GM12878 (cell line): ENCODE data around the gene SUPT6H. TPM values are rescaled to one million over a fixed set of nuclear protein-coding genes. Genes with fewer than 3 reads are reported as not detected.

ENCODE experiments used
- ATAC-seq: fragments of 200-7000 bp; cut with Tn5 transposase; 3 replicates; pipeline ENCODE4 v1.9.1; 2020; ENCODE audit warnings: mild to moderate bottlenecking, moderate library complexity
- BruUV-seq: library from RNA; stranded (reverse); fragments of 400-500 nt; replicated peaks from 2 replicates; lab custom pipeline; 2021; lab: Mats Ljungman, UMichigan
- CTCF ChIA-PET: fragments of 300-600 bp; sonication (Branson Sonifier 250); formaldehyde crosslinking; extraction: SDS; loops from one replicate; lab custom pipeline; 2021; ENCODE audit warnings: inconsistent platforms; lab: Yijun Ruan, JAX
- POLR2A ChIA-PET: fragments of 350-600 bp; formaldehyde crosslinking; extraction: SDS; loops from one replicate; lab custom pipeline; 2021; ENCODE audit warnings: inconsistent platforms; lab: Charles Lee
- RAD21 ChIA-PET: fragments of 300-600 bp; sonication (Branson Sonifier 250); formaldehyde crosslinking; loops from one replicate; lab custom pipeline; 2023; ENCODE audit warnings: antibody characterized with exemption; ENCODE audit not compliant: unreplicated experiment; lab: Charles Lee
- SMC1A ChIA-PET: fragments of 300-600 bp; sonication (Branson Sonifier 250); formaldehyde crosslinking; loops from one replicate; lab custom pipeline; 2023; ENCODE audit not compliant: unreplicated experiment, uncharacterized antibody; lab: Charles Lee
- DNase-seq: peaks from one replicate; pipeline ENCODE4 v3.0.0-alpha.2; 2011; ENCODE audit warnings: low read depth, low spot score
- FAIRE-seq: peaks from 3 replicates; lab custom pipeline; 2011; peaks lifted over from hg19 to GRCh38; lab: Jason Lieb, UNC
- H2AFZ ChIP-seq: 2 replicates; pipeline ENCODE4 v1.6.0; 2011; ENCODE audit warnings: low read depth, low read length, control low read depth; ENCODE audit not compliant: control insufficient read depth
- H3K27ac ChIP-seq: 2 replicates; pipeline ENCODE4 v1.5.1; 2011; ENCODE audit warnings: control low read depth; ENCODE audit not compliant: control insufficient read depth, insufficient read depth
- H3K27me3 ChIP-seq, 2 experiments: replicated peaks in 1 of 2; 2 replicates each; pipeline versions ENCODE4 v1.6.0 to v1.6.1; 2011; ENCODE audit warnings: low read length in 1 of 2; ENCODE audit not compliant: control insufficient read depth in 2 of 2, insufficient read depth in 2 of 2
- H3K36me3 ChIP-seq, 2 experiments: 2 replicates each; pipeline ENCODE4 v1.5.1; 2011; ENCODE audit warnings: low read length in 1 of 2; ENCODE audit not compliant: control insufficient read depth in 2 of 2, insufficient read depth in 2 of 2
- H3K4me1 ChIP-seq: 2 replicates; pipeline ENCODE4 v1.6.1; 2011; ENCODE audit warnings: mild to moderate bottlenecking, low read length, moderate library complexity, mixed read lengths; ENCODE audit not compliant: control insufficient read depth, insufficient read depth
- H3K4me2 ChIP-seq: 2 replicates; pipeline ENCODE4 v1.6.0; 2011; ENCODE audit warnings: control low read depth; ENCODE audit not compliant: control insufficient read depth, insufficient read depth
- H3K4me3 ChIP-seq: fragments of 200-600 bp; sonication (generic); 2 replicates; pipeline ENCODE4 v1.5.1; 2016
- H3K79me2 ChIP-seq: 2 replicates; pipeline ENCODE4 v1.6.0; 2011; ENCODE audit warnings: low read length; ENCODE audit not compliant: control insufficient read depth, insufficient read depth
- H3K9ac ChIP-seq: 2 replicates; pipeline ENCODE4 v1.8.0; 2011; ENCODE audit warnings: low read length, control low read depth, mixed read lengths; ENCODE audit not compliant: control insufficient read depth, insufficient read depth
- H3K9me3 ChIP-seq: replicated peaks from 3 replicates; pipeline ENCODE4 v1.5.1; 2011; ENCODE audit warnings: mild to moderate bottlenecking, low read length; ENCODE audit not compliant: control insufficient read depth, insufficient read depth
- H4K20me1 ChIP-seq: 2 replicates; pipeline ENCODE4 v1.6.0; 2011; ENCODE audit not compliant: control insufficient read depth, insufficient read depth
- CEBPZ ChIP-seq: fragments of 150-350 bp; IDR thresholded peaks from 2 replicates; pipeline ENCODE4 v1.6.1; 2016; ENCODE audit warnings: low read depth, low read length
- ELK1 ChIP-seq: IDR thresholded peaks from 2 replicates; pipeline ENCODE4 v1.6.1; 2012; ENCODE audit warnings: low read depth, low read length, improper control_type of control experiment
- HSF1 ChIP-seq: fragments of 150-350 bp; IDR thresholded peaks from 2 replicates; pipeline ENCODE4 v1.6.1; 2014; ENCODE audit warnings: mild to moderate bottlenecking, low read depth, low read length
- STAT3 ChIP-seq: IDR thresholded peaks from 2 replicates; pipeline ENCODE4 v1.6.1; 2011; ENCODE audit warnings: low read depth, low read length, improper control_type of control experiment
- WGBS: methylation state at CpG from one replicate; pipeline ENCODE4 v1.1.6; 2016; ENCODE audit warnings: low lambda C conversion rate; ENCODE audit not compliant: insufficient replicate concordance, insufficient coverage; ENCODE audit errors: missing lambda C conversion rate; 5-methylcytosine and 5-hydroxymethylcytosine counted together
- in situ Hi-C: fragments of 300-500 bp; cut with MboI; formaldehyde crosslinking; loops from 9 replicates; pipeline ENCODE4 v1.14.3; 2018; ENCODE audit warnings: mixed read lengths
- intact Hi-C: fragments of 100-400 bp; cut with micrococcal nuclease; formaldehyde crosslinking; loops from one replicate; pipeline ENCODE4 v1.14.2; 2022; ENCODE audit not compliant: unreplicated experiment
- polyA plus RNA-seq, 11 experiments: library from polyadenylated mRNA; depleted of rRNA in 4 of 11; unstranded in 6 of 11; stranded (reverse) in 5 of 11; fragments of >200 nt; fragmentation: Nextera tagmentation in 4 of 11; fragmentation: Illumina TruSeq in 1 of 11; extraction: Ambion mirVana in 4 of 11; extraction: Trizol in 1 of 11; gene quantifications; 1 replicate in 1 of 11; 2 replicates in 10 of 11; pipeline versions ENCODE4 v1.2.1 to v1.2.3, GENCODE V29; 2011 to 2016; ENCODE audit warnings: inconsistent platforms in 2 of 11, missing spikeins in 2 of 11, low read depth in 1 of 11
- total RNA-seq, 4 experiments: library from RNA; depleted of rRNA in 3 of 4; stranded (reverse); fragments of >200 nt in 3 of 4; fragmentation: Illumina TruSeq in 1 of 4; extraction: Trizol in 1 of 4; gene quantifications; 2 replicates each; pipeline versions ENCODE4 v1.2.1 to v1.2.3, GENCODE V29; 2013 to 2021

Gene SUPT6H
- total and polyA plus RNA-seq, 10 of the 15 experiments (the other 5 are each of a cell fraction or from before 2014, with no cell fraction given), result 1.7 to 58.8 (median 37.7) TPM

- TF ChIP-seq CEBPZ (no peak), ELK1 (no peak), STAT3 (no peak)
Measured at GRCh38 chr17:28684963-28685362, 23.0 kb downstream of the SUPT6H start (continued).

- H3K4me1 ChIP-seq, result no peaks in the 10 kb centered on the region
- ATAC-seq (no peak), DNase-seq (no peak)
- no peaks in the 10 kb centered on the region for H3K27me3 ChIP-seq
- intact Hi-C loops, result no loop called here
- no peak overlapping the region for H3K4me2 ChIP-seq
- H4K20me1 ChIP-seq, result no peaks in the 10 kb centered on the region; the same call in 1 of the 2 replicates
- TF ChIP-seq HSF1, result no peak
- TF ChIP-seq, all 136 proteins: peak for 0
- SMC1A ChIA-PET, result no interaction called here
- Histone ChIP-seq H3K36me3 (peaks cover 35 to 64% of the 10 kb centered on the region in 2 experiments), H3K9ac (no peak overlapping the region), H2AFZ (no peak overlapping the region), H3K79me2 (no peaks in the 10 kb centered on the region), H3K9me3 (no peaks in the 10 kb centered on the region), H3K27ac (no peak overlapping the region), H3K4me3 (no peak overlapping the region)
- BruUV-seq, result no TSS peak
- 93% methylated on average over 5 of the region's 5 CpGs for WGBS
- in situ Hi-C loops, result no loop called here
- CTCF ChIA-PET, result no interaction called here
- no peak for FAIRE-seq
- POLR2A ChIA-PET, result no interaction called here
- RAD21 ChIA-PET, result no interaction called here
Measured at GRCh38 chr17:28685366-28685765, 23.4 kb downstream of the SUPT6H start.
